HG03025 (cell line): ENCODE measurements around the gene HUWE1.

Source experiments
- ATAC-seq: cut with Tn5 transposase; IDR thresholded peaks from one replicate; pipeline ENCODE4 v1.9.1; 2021; ENCODE audit warnings: mild to moderate bottlenecking, moderate library complexity; ENCODE audit not compliant: unreplicated experiment, low FRiP score

HUWE1 gene

GRCh38 chrX:53685711-53686110 is 808 bp downstream of the HUWE1 start:
- no peak for ATAC-seq

GRCh38 chrX:53684415-53685192 is 1.9 kb downstream of the HUWE1 start:
- no peak for ATAC-seq

- ATAC-seq: peak; percentile 63
These were observed 2.7 kb downstream of the HUWE1 start for GRCh38 chrX:53683556-53684414.

GRCh38 chrX:53682885-53683555 is 3.5 kb downstream of the HUWE1 start:
- ATAC-seq: no peak

GRCh38 chrX:53681661-53682060 is 4.9 kb downstream of the HUWE1 start:
- no peak for ATAC-seq

- ATAC-seq: no peak
These were observed 7.9 kb downstream of the HUWE1 start for GRCh38 chrX:53678667-53679066.

- no peak for ATAC-seq
These were observed 9.2 kb downstream of the HUWE1 start for GRCh38 chrX:53677286-53677685.

GRCh38 chrX:53674581-53674980 is 11.9 kb downstream of the HUWE1 start:
- no peak for ATAC-seq

GRCh38 chrX:53669258-53669657 is 17.3 kb downstream of the HUWE1 start:
- no peak for ATAC-seq

GRCh38 chrX:53666171-53666570 is 20.3 kb downstream of the HUWE1 start:
- ATAC-seq: no peak

GRCh38 chrX:53660004-53660403 is 26.5 kb downstream of the HUWE1 start:
- ATAC-seq: no peak

GRCh38 chrX:53659039-53659438 is 27.5 kb downstream of the HUWE1 start:
- no peak for ATAC-seq

- no peak for ATAC-seq
These were observed 29.7 kb downstream of the HUWE1 start for GRCh38 chrX:53656845-53657244.

GRCh38 chrX:53654376-53654775 is 32.1 kb downstream of the HUWE1 start:
- ATAC-seq: no peak

- no peak for ATAC-seq
These were observed 41.8 kb downstream of the HUWE1 start for GRCh38 chrX:53644751-53645150.

GRCh38 chrX:53642337-53642736 is 44.2 kb downstream of the HUWE1 start:
- ATAC-seq: no peak

GRCh38 chrX:53639257-53639656 is 47.3 kb downstream of the HUWE1 start:
- no peak for ATAC-seq

- ATAC-seq: no peak
These were observed 49.0 kb downstream of the HUWE1 start for GRCh38 chrX:53637479-53637878.

- no peak for ATAC-seq
These were observed 55.4 kb downstream of the HUWE1 start for GRCh38 chrX:53631156-53631555.

- ATAC-seq: no peak
These were observed 56.3 kb downstream of the HUWE1 start for GRCh38 chrX:53630261-53630660.

- no peak for ATAC-seq
These were observed 64.1 kb downstream of the HUWE1 start for GRCh38 chrX:53622431-53622830.
